ENCODE measurements around the gene DNAJB9. TPM values are rescaled to one million over a fixed set of nuclear protein-coding genes. Genes with fewer than 3 reads are reported as not detected.
"Not testable (repeated sequence)": the region's sequence is repeated elsewhere in the genome, so short reads cannot be mapped to it uniquely, and the experiment has no call there.

Gene DNAJB9
- polyA plus RNA-seq, 1 donor (not counting 4 experiments of a cell fraction or from before 2014, with no cell fraction given), result 13.4 TPM

GRCh38 chr7:108541478-108541877 is 28.2 kb upstream of the DNAJB9 start:
- Histone ChIP-seq H3K27ac (ENCODE audit: control insufficient read depth, insufficient read depth, low read length) (no peak overlapping the region), H3K4me3 (ENCODE audit: control insufficient read depth in 2 of 3, extremely low read depth in 1 of 3, insufficient read depth in 2 of 3, low read depth in 1 of 3, low read length in 3 of 3) (no peak overlapping the region), H3K9me1 (ENCODE audit: control insufficient read depth, extremely low read depth, insufficient read depth, low read length) (no peaks in the 10 kb centered on the region), H3K4me1 (ENCODE audit: control insufficient read depth, extremely low read depth, insufficient read depth, low read length) (no peaks in the 10 kb centered on the region), H3K9me3 (ENCODE audit: control insufficient read depth, low read depth, low read length) (no peaks in the 10 kb centered on the region), H3K4me2 (ENCODE audit: control insufficient read depth, extremely low read depth, insufficient read depth, low read depth, low read length) (no peak overlapping the region), H3K9ac (ENCODE audit: control insufficient read depth, extremely low read depth, insufficient read depth, low read length) (no peak overlapping the region), H3K36me3 (ENCODE audit: control insufficient read depth in 2 of 2, extremely low read depth in 1 of 2, insufficient read depth in 2 of 2, low read length in 2 of 2) (no peaks in the 10 kb centered on the region), H4K20me1 (ENCODE audit: control insufficient read depth, extremely low read depth, insufficient read depth, low read length) (no peaks in the 10 kb centered on the region), H3K27me3 (ENCODE audit: control insufficient read depth, extremely low read depth, insufficient read depth, low read length) (no peaks in the 10 kb centered on the region), H3K79me2 (ENCODE audit: control insufficient read depth, insufficient read depth, low read length) (no peaks in the 10 kb centered on the region), H2AFZ (ENCODE audit: control insufficient read depth, low read length) (no peak overlapping the region)
- dilution Hi-C loops (cut with MboI; ENCODE audit: extremely low pct_ligation_motif_present, low sequenced_read_pairs), result no loop called here
- FAIRE-seq (no peak), DNase-seq (ENCODE audit: low read depth, low spot score) (no peak)
- no peak for TF ChIP-seq EZH2 (IDR thresholded peaks at IDR 0.05; ENCODE audit: low read length)
- no peak for TF ChIP-seq CTCF (optimal IDR thresholded peaks at IDR 0.05 in 1 of 3, IDR thresholded peaks at IDR 0.05 in 1 of 3, conservative IDR thresholded peaks at IDR 0.05 in 1 of 3; ENCODE audit: extremely low read depth in 1 of 3, insufficient read depth in 2 of 3, low read length in 3 of 3)

- H4K20me1 ChIP-seq (ENCODE audit: control insufficient read depth, extremely low read depth, insufficient read depth, low read length); H3K9me1 ChIP-seq (ENCODE audit: control insufficient read depth, extremely low read depth, insufficient read depth, low read length); H2AFZ ChIP-seq (ENCODE audit: control insufficient read depth, low read length); H3K9me3 ChIP-seq (ENCODE audit: control insufficient read depth, low read depth, low read length); DNase-seq (ENCODE audit: low read depth, low spot score); H3K27ac ChIP-seq (ENCODE audit: control insufficient read depth, insufficient read depth, low read length); H3K27me3 ChIP-seq (ENCODE audit: control insufficient read depth, extremely low read depth, insufficient read depth, low read length); H3K9ac ChIP-seq (ENCODE audit: control insufficient read depth, extremely low read depth, insufficient read depth, low read length); dilution Hi-C loops (cut with MboI; ENCODE audit: extremely low pct_ligation_motif_present, low sequenced_read_pairs); H3K4me3 ChIP-seq (ENCODE audit: control insufficient read depth in 2 of 3, extremely low read depth in 1 of 3, insufficient read depth in 2 of 3, low read depth in 1 of 3, low read length in 3 of 3); FAIRE-seq; H3K4me1 ChIP-seq (ENCODE audit: control insufficient read depth, extremely low read depth, insufficient read depth, low read length); H3K36me3 ChIP-seq (ENCODE audit: control insufficient read depth in 2 of 2, extremely low read depth in 1 of 2, insufficient read depth in 2 of 2, low read length in 2 of 2); H3K79me2 ChIP-seq (ENCODE audit: control insufficient read depth, insufficient read depth, low read length); H3K4me2 ChIP-seq (ENCODE audit: control insufficient read depth, extremely low read depth, insufficient read depth, low read depth, low read length): not testable (repeated sequence)
These were observed 21.4 kb upstream of the DNAJB9 start for GRCh38 chr7:108548141-108548896.

- DNase-seq (ENCODE audit: low read depth, low spot score); H3K9me1 ChIP-seq (ENCODE audit: control insufficient read depth, extremely low read depth, insufficient read depth, low read length); dilution Hi-C loops (cut with MboI; ENCODE audit: extremely low pct_ligation_motif_present, low sequenced_read_pairs); H3K27me3 ChIP-seq (ENCODE audit: control insufficient read depth, extremely low read depth, insufficient read depth, low read length); H3K36me3 ChIP-seq (ENCODE audit: control insufficient read depth in 2 of 2, extremely low read depth in 1 of 2, insufficient read depth in 2 of 2, low read length in 2 of 2); H4K20me1 ChIP-seq (ENCODE audit: control insufficient read depth, extremely low read depth, insufficient read depth, low read length); H3K4me2 ChIP-seq (ENCODE audit: control insufficient read depth, extremely low read depth, insufficient read depth, low read depth, low read length); H3K27ac ChIP-seq (ENCODE audit: control insufficient read depth, insufficient read depth, low read length); H3K4me1 ChIP-seq (ENCODE audit: control insufficient read depth, extremely low read depth, insufficient read depth, low read length); H2AFZ ChIP-seq (ENCODE audit: control insufficient read depth, low read length); FAIRE-seq; H3K9ac ChIP-seq (ENCODE audit: control insufficient read depth, extremely low read depth, insufficient read depth, low read length); H3K9me3 ChIP-seq (ENCODE audit: control insufficient read depth, low read depth, low read length); H3K79me2 ChIP-seq (ENCODE audit: control insufficient read depth, insufficient read depth, low read length); H3K4me3 ChIP-seq (ENCODE audit: control insufficient read depth in 2 of 3, extremely low read depth in 1 of 3, insufficient read depth in 2 of 3, low read depth in 1 of 3, low read length in 3 of 3): not testable (repeated sequence)
These were observed 13.0 kb upstream of the DNAJB9 start for GRCh38 chr7:108556665-108557064.
